RWPE1 (cell line): Measurements from ENCODE around the gene CATSPERZ.
A peak's percentile ranks its signal among the peaks of the same experiment; 100 is the strongest.

ENCODE experiments used
- CTCF ChIA-PET: fragments of 350-600 bp; sonication (Branson Sonifier 250); formaldehyde crosslinking; extraction: SDS; loops from one replicate; lab custom pipeline; 2021; lab: Yijun Ruan, JAX
- POLR2A ChIA-PET: fragments of 400-600 bp; formaldehyde crosslinking; extraction: SDS; loops from one replicate; lab custom pipeline; 2020; ENCODE audit warnings: antibody characterized with exemption; ENCODE audit not compliant: low non-redundant PET; lab: Yijun Ruan, JAX
- DNase-seq: peaks from one replicate; pipeline ENCODE4 v3.0.0; 2012; ENCODE audit warnings: low spot score
- H3K27ac ChIP-seq: fragments of 450-650 bp; 2 replicates; pipeline ENCODE4 v1.5.1; 2017
- TF ChIP-seq, protein P1 (sequence below): fragments of 450-650 bp; conservative IDR thresholded peaks from 2 replicates; pipeline ENCODE4 v1.5.1; 2017; ENCODE audit warnings: low read depth, mild to moderate bottlenecking

Gene CATSPERZ

DNA sequence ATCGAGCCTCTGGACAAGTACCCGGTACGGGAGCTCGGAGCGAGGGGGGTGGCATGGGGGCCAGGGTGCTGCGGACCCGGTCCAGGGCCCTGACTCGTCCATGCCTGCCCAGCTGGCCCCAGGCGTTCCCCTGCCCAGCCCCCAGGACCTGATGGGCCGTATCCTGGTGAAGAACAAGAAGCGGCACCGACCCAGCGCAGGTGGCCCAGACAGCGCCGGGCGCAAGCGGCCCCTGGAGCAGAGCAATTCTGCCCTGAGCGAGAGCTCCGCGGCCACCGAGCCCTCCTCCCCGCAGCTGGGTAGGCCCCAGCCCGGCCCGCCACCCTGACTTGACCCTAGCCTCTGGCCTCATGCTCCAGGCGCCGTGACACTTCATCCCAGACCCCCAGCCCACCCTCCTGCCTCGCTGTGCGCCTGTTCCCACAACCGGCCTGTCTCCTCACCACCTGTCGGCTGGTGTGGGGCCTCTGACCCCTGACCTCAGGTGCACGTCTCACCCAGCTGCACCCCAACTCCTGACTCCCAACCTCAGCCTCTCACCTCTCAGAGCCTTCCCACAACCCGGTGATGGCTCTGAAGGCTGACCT lies 41.1 kb upstream of the CATSPERZ start:
- peak overlapping the region; percentile 38; the same call in 1 of the 2 replicates for H3K27ac ChIP-seq
- TF ChIP-seq, protein P1, sequence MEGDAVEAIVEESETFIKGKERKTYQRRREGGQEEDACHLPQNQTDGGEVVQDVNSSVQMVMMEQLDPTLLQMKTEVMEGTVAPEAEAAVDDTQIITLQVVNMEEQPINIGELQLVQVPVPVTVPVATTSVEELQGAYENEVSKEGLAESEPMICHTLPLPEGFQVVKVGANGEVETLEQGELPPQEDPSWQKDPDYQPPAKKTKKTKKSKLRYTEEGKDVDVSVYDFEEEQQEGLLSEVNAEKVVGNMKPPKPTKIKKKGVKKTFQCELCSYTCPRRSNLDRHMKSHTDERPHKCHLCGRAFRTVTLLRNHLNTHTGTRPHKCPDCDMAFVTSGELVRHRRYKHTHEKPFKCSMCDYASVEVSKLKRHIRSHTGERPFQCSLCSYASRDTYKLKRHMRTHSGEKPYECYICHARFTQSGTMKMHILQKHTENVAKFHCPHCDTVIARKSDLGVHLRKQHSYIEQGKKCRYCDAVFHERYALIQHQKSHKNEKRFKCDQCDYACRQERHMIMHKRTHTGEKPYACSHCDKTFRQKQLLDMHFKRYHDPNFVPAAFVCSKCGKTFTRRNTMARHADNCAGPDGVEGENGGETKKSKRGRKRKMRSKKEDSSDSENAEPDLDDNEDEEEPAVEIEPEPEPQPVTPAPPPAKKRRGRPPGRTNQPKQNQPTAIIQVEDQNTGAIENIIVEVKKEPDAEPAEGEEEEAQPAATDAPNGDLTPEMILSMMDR, result no peak
- DNase-seq, result no peak
- POLR2A ChIA-PET, result no interaction called here
- CTCF ChIA-PET, result interaction anchor here (0.6 to 1.3 kb wide), 3 partner anchors 9 to 484 kb away, joined by 3 read pairs; no protein-coding TSS in a partner anchor

- peak overlapping the region; percentile 38 for H3K27ac ChIP-seq
- DNase-seq, result no peak
- ChIA-PET POLR2A (no interaction called here), CTCF (interaction anchor here (1.3 kb wide), 1 partner anchor 9 kb away, joined by 3 read pairs; no protein-coding TSS in a partner anchor)
- TF ChIP-seq, protein P1, result no peak
Observed at GRCh38 chr11:64259533-64260067, 40.6 kb upstream of the CATSPERZ start.

- TF ChIP-seq, protein P1, result no peak
- no peak for DNase-seq
- H3K27ac ChIP-seq, result peak overlapping the region; percentile 38
- ChIA-PET CTCF (no interaction called here), POLR2A (no interaction called here)
Observed at GRCh38 chr11:64260147-64260708, 39.9 kb upstream of the CATSPERZ start.

- POLR2A ChIA-PET, result no interaction called here
- CTCF ChIA-PET, result interaction anchor here (0.5 kb wide), 1 partner anchor 40 kb away, joined by 3 read pairs; no protein-coding TSS in a partner anchor
- DNase-seq, result no peak
- TF ChIP-seq, protein P1, result no peak
- H3K27ac ChIP-seq, result peak overlapping the region; percentile 99
Observed at GRCh38 chr11:64261556-64262080, 38.5 kb upstream of the CATSPERZ start.

GRCh38 chr11:64262271-64263002 lies 37.7 kb upstream of the CATSPERZ start:
- ChIA-PET CTCF (interaction anchor here (0.5 to 1.8 kb wide), 4 partner anchors 11 to 39 kb away, joined by 3 to 6 read pairs (median 5); partner anchors contain the start of gene PLCB3), POLR2A (no interaction called here)
- peak overlapping the region; percentile 99 for H3K27ac ChIP-seq
- DNase-seq, result no peak
- TF ChIP-seq, protein P1, result no peak
